Ovary (tissue), 10 donors: ENCODE data around the gene ZNF808. TPM values are rescaled to one million over a fixed set of nuclear protein-coding genes. Genes with fewer than 3 reads are reported as not detected.
"Not testable (repeated sequence)": the region's sequence is repeated elsewhere in the genome, so short reads cannot be mapped to it uniquely, and the experiment has no call there.

Source experiments
- DNase-seq, 5 donors: peaks; one replicate each; pipeline ENCODE4 v3.0.0-alpha.2; 2019 to 2020
- H3K27ac ChIP-seq, 2 donors: fragments of 200-600 bp; one replicate each; pipeline versions ENCODE4 v1.5.1 to v1.8.0; 2019 to 2022
- H3K27me3 ChIP-seq: fragments of 200-600 bp; one replicate; pipeline ENCODE4 v1.8.0; 2022
- H3K36me3 ChIP-seq: fragments of 200-600 bp; sonication (generic); one replicate; pipeline ENCODE4 v1.5.1; 2019
- H3K4me1 ChIP-seq: one replicate; pipeline ENCODE4 v1.8.1; 2013; ENCODE audit warnings: mild to moderate bottlenecking, moderate library complexity; ENCODE audit not compliant: insufficient read depth
- H3K4me3 ChIP-seq: fragments of 200-600 bp; sonication (generic); one replicate; pipeline ENCODE4 v1.5.1; 2017
- H3K9me3 ChIP-seq, 2 donors: fragments of 200-600 bp in 1 of 2; sonication (generic) in 1 of 2; one replicate each; pipeline versions ENCODE4 v1.5.1 to v1.8.1; 2013 to 2019; ENCODE audit warnings: mild to moderate bottlenecking in 1 of 2, moderate library complexity in 1 of 2
- EP300 ChIP-seq: sonication (generic); formaldehyde crosslinking; IDR thresholded peaks from one replicate; pipeline ENCODE4 v1.6.1; 2017; ENCODE audit warnings: antibody characterized with exemption
- POLR2A ChIP-seq: fragments of 450-650 bp; IDR thresholded peaks from one replicate; pipeline ENCODE4 v1.6.1; 2017; ENCODE audit warnings: antibody characterized with exemption, mild to moderate bottlenecking, moderate library complexity
- WGBS, 3 donors: extraction: QIAGEN DNeasy Blood & Tissue Kit in 1 of 3; methylation state at CpG; one replicate each; pipeline versions ENCODE4 v1.1.5 to v1.1.7; 2013 to 2017; 5-methylcytosine and 5-hydroxymethylcytosine counted together
- intact Hi-C, 4 donors: fragments of 100-400 bp; cut with DNase I; formaldehyde crosslinking; loops; one replicate each; pipeline versions ENCODE4 v1.11.0 to v1.15.1; 2022 to 2023
- long read RNA-seq, 3 donors: library from polyadenylated mRNA in 2 of 3; unstranded in 2 of 3; transcript quantifications; one replicate each; pipeline ENCODE4 v2.0.0 and lab custom pipeline, GENCODE V29; 2021 to 2026
- polyA plus RNA-seq, 2 donors: library from polyadenylated mRNA; stranded (reverse); fragments of 200-250 nt in 1 of 2; fragments of 350-450 nt in 1 of 2; fragmentation: Illumina TruSeq in 1 of 2; extraction: RNeasy Lipid Tissue Mini Kit (QIAGEN cat#74804) in 1 of 2; gene quantifications; one replicate each; pipeline ENCODE4 v1.2.3, GENCODE V29; 2013 to 2014
- total RNA-seq, 7 donors: library from RNA; depleted of rRNA in 2 of 7; stranded (reverse); fragments of >200 nt in 2 of 7; fragmentation: NEBNext Ultra II Directional in 3 of 7; extraction: Animal tissue kit (Norgen Biotek cat#: 25700) in 3 of 7; gene quantifications; one replicate each; pipeline versions ENCODE4 v1.1.0 to v1.2.4, GENCODE V29; 2016 to 2023
- TF ChIP-seq, protein P1 (sequence below), 3 donors: fragments of 450-650 bp in 2 of 3; fragments of 200-600 bp in 1 of 3; IDR thresholded peaks; one replicate each; pipeline versions ENCODE4 v1.5.1 to v1.8.0; 2016 to 2022; ENCODE audit warnings: antibody characterized with exemption in 3 of 3, mild to moderate bottlenecking in 1 of 3
- donor health status: DM: no; HTN: no; CAD: no; lungs with moderate emphysema.
- donor health status: DM: no; HTN: no; CAD: no.
- donor health status: Bipolar disorder and iron deficiency.
- donor health status: DM: yes; HTN: yes; CAD: no.
- donor health status: DM: no; HTN: no; CAD: no.
- donor health status: DM: yes; HTN: yes; CAD: no.

Gene ZNF808
- total RNA-seq (10 to 100 TPM in 6 of 7 donors, 1 to 10 TPM in 1; 8.8 to 26.4 (median 21.7) TPM), polyA plus RNA-seq (1 to 10 TPM; 6.0 to 7.5 TPM)
- long read RNA-seq, donor 1, partial matches to known transcripts = 0 of 4 reads
- long read RNA-seq, donor 1, other reads (novel, unspliced or antisense) = 4 of 4 reads
- long read RNA-seq, donor 2 = 0 reads
- long read RNA-seq, donor 3, partial matches to known transcripts = 0 of 8 reads
- long read RNA-seq, donor 3, other reads (novel, unspliced or antisense) = 2 of 8 reads

DNA sequence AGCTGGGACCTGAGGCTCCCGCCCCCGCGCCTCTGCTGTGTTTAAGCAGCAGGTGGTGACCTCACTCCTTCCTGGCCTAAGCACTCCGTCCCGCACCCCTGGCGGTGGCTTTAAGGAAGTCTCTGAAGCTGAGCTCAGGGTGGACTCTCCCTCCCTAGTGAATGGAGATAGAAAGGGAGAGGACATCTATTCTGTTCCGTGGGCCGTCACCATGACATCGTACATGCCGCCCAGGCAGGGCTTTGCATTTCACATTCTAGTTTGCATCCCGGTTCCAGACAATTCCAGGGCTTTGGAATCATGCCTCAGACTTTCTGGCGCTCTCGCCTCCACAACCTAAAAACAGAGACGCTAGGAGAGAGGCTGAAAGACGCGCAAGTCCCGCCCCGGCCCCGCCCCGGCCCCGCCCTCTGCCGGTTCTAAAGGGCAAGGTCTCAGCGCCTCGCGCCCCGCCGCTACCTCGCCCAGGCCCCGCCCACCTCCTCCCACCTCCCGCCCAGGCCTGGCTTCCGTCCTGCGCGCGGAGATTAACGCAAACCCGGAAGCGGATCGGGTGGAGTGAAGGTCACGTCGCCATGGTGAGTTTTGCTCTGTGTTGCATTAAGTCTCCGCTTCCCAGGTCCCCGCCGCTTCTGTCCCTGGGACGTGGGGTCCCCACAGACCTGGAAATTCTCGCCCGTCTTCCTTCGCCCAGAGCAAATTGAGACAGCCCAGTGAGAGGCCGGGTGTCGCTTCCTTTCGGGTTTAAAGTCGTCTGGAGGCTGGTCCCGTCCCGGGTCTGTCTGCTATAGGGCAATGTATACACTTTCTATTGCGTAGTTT is at the start of gene ZNF808:
ZNF808 (plus strand) TSS at position 535 of the 822 bp plus-strand sequence. CDS start 15,617 bp downstream, outside the sequence.
- H3K36me3 ChIP-seq = no peaks in the 10 kb centered on the region
- TF ChIP-seq, protein P1, sequence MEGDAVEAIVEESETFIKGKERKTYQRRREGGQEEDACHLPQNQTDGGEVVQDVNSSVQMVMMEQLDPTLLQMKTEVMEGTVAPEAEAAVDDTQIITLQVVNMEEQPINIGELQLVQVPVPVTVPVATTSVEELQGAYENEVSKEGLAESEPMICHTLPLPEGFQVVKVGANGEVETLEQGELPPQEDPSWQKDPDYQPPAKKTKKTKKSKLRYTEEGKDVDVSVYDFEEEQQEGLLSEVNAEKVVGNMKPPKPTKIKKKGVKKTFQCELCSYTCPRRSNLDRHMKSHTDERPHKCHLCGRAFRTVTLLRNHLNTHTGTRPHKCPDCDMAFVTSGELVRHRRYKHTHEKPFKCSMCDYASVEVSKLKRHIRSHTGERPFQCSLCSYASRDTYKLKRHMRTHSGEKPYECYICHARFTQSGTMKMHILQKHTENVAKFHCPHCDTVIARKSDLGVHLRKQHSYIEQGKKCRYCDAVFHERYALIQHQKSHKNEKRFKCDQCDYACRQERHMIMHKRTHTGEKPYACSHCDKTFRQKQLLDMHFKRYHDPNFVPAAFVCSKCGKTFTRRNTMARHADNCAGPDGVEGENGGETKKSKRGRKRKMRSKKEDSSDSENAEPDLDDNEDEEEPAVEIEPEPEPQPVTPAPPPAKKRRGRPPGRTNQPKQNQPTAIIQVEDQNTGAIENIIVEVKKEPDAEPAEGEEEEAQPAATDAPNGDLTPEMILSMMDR (IDR thresholded peaks at IDR 0.05) = peak in 2 of 3 donors; percentile 58 to 60
- TF ChIP-seq EP300 (no peak), POLR2A (peak; percentile 25)
- peak; percentile 92 to 97 (median 96) for DNase-seq
- 0 to 1% (median 1%) methylated on average over 45 to 54 of the region's 54 CpGs for WGBS, 3 donors
- H3K27ac ChIP-seq = peak within 1 kb of the TSS; percentile 11 to 76
- H3K27me3 ChIP-seq = no peaks in the 10 kb centered on the region
- H3K4me3 ChIP-seq = peak within 1 kb of the TSS; percentile 66
- H3K4me1 ChIP-seq = peaks cover 7% of the 10 kb centered on the region
- no peaks in the 10 kb centered on the region for H3K9me3 ChIP-seq
- intact Hi-C loops = no loop called here

DNA sequence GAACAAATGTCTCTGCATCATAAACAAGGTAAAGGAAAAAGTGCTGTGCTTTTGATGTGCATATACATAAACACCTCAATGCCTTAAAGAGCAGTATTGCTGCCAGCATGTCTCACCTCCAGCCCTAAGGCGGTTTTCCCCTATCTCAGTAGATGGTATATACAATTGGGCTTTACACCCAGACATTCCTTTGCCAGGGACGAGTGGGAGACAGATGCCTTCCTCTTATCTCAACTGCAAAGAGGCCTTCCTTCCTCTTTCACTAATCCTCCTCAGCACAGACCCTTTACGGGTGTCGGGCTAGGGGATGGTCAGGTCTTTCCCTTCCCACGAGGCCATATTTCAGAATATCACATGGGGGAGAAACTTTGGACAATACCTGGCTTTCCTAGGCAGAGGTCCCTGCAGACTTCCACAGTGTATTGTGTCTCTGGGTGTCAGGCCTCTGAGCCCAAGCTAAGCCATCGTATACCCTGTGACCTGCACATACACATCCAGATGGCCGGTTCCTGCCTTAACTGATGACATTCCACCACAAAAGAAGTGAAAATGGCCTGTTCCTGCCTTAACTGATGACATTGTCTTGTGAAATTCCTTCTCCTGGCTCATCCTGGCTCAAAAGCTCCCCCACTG is 43.2 kb upstream of the ZNF808 start:
- H3K4me1 ChIP-seq, DNase-seq, H3K27ac ChIP-seq, intact Hi-C loops, H3K36me3 ChIP-seq, H3K27me3 ChIP-seq, H3K4me3 ChIP-seq: not testable (repeated sequence)
- WGBS, 3 donors = 32 to 47% (median 42%) methylated on average over 7 of the region's 7 CpGs
- peaks cover 3 to 53% of the 10 kb centered on the region in 2 donors for H3K9me3 ChIP-seq

DNA sequence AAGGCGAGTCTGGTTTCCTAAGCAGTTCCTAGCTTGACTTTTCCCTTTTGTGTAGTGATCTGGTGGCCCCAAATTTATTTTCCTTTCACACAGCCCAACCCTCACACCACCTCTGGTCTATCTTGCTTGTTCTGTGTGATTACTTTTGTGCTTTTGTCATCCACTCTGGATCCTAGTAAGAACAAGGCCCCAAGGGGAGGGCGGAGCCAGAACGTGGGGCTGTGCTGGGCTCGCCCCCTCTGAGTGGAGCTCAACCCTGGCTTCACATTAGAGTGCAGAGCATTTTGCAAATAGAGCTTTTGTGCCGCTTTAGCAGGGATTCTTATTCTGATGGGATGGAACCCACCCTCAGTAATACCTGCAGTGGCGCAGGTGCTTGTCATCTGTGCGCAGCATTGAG is 42.4 kb upstream of the ZNF808 start:
- H3K27me3 ChIP-seq, H3K27ac ChIP-seq, H3K36me3 ChIP-seq, H3K4me3 ChIP-seq, DNase-seq, H3K4me1 ChIP-seq, intact Hi-C loops: not testable (repeated sequence)
- peaks cover 3 to 50% of the 10 kb centered on the region in 2 donors for H3K9me3 ChIP-seq
- WGBS, 3 donors = 38 to 47% (median 44%) methylated on average over 7 of the region's 7 CpGs

DNA sequence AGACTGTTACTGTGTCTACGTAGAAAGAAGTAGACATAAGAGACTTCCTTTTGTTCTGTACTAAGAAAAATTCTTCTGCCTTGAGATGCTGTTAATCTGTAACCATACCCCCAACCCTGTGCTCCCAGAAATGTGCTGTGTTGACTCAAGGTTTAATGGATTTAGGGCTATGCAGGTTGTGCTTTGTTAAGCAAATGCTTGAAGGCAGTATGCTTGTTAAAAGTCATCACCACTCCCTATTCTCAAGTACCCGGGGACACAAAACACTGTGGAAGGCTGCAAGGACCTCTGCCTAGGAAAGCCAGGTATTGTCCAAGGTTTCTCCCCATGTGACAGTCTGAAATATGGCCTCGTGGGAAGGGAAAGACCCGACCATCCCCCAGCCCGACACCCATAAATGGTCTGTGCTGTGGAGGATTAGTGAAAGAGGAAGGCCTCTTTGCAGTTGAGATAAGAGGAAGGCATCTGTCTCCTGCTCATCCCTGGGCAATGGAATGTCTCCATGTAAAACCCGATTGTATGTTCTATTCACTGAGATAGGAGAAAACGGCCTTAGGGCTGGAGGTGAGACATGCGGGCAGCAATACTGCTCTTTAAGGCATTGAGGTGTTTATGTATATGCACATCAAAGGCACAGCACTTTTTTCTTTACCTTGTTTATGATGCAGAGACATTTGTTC is 41.8 kb upstream of the ZNF808 start:
- H3K27me3 ChIP-seq, H3K4me1 ChIP-seq, H3K4me3 ChIP-seq, DNase-seq, intact Hi-C loops, H3K36me3 ChIP-seq, H3K27ac ChIP-seq: not testable (repeated sequence)
- WGBS, 3 donors = 10 to 12% (median 11%) methylated on average over 8 of the region's 8 CpGs
- peaks cover 3 to 44% of the 10 kb centered on the region in 2 donors for H3K9me3 ChIP-seq

DNA sequence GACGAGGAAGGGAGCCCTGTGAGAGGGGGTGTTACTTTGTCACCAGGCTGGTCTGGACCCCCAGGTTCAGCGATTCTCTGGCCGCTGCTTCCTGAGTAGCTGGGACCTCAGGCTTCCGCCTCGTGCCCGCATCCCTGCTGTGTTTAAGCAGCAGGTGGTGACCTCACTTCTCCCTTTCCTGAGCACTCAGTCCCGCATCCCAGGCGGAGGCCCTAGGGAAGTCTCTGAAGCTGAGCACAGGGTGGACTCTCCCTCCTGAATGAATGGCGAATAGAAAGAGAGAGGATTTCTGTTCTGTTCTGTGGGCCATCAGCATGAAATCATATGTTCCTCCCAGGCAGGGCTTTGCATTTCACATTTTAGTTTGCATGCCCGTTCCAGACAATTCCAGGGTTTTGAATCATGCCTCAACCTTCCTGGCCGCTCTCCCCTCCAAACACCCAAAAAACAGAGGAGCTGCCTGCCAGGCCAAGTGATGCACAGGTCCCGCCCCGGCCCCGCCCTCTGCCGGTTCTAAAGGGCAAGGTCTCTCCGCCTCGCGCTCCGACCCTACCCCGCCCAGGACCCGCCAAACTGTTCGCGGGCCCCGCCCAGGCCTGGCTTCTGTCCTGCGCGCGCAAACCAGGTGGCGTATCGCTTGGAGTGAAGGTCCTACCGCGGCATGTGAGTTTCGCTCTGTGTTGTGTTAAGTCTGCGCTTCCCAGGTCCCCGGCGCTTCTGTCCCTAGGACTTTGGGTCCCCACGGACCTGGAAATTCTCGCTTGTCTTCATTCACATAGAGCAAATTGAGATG is 35.1 kb upstream of the ZNF808 start:
- TF ChIP-seq POLR2A (no peak), EP300 (no peak)
- TF ChIP-seq, protein P1 (IDR thresholded peaks at IDR 0.05) = no peak
- no peaks in the 10 kb centered on the region for H3K36me3 ChIP-seq
- WGBS, 3 donors = 34 to 38% (median 36%) methylated on average over 37 of the region's 37 CpGs
- H3K4me1 ChIP-seq = no peaks in the 10 kb centered on the region
- H3K27ac ChIP-seq = no peak overlapping the region
- no peak for DNase-seq
- intact Hi-C loops = no loop called here
- no peaks in the 10 kb centered on the region for H3K27me3 ChIP-seq
- H3K4me3 ChIP-seq = no peak overlapping the region
- peaks cover 3 to 27% of the 10 kb centered on the region in 2 donors for H3K9me3 ChIP-seq
